Measurements from ENCODE around the gene MAP1B.

GRCh38 chr5:72084876-72085275 is 22.4 kb upstream of the MAP1B start:
- TF ChIP-seq CTCF (conservative IDR thresholded peaks at IDR 0.05; ENCODE audit: low read depth, low read length) (no peak), MAZ (IDR thresholded peaks at IDR 0.05; ENCODE audit: borderline replicate concordance, low read depth, low read length) (no peak), POLR2A (IDR thresholded peaks at IDR 0.05; ENCODE audit: low read depth, low read length) (no peak), MXI1 (IDR thresholded peaks at IDR 0.05; ENCODE audit: borderline replicate concordance, low read depth, low read length) (no peak), RAD21 (IDR thresholded peaks at IDR 0.05; ENCODE audit: low read length) (no peak), SMC3 (IDR thresholded peaks at IDR 0.05; ENCODE audit: low read depth, low read length) (no peak), CEBPB (IDR thresholded peaks at IDR 0.05; ENCODE audit: low read depth, low read length) (no peak), RFX5 (IDR thresholded peaks at IDR 0.05; ENCODE audit: low read depth, low read length) (no peak), BHLHE40 (IDR thresholded peaks at IDR 0.05; ENCODE audit: low read depth, low read length) (no peak)
- TF ChIP-seq, protein P1, sequence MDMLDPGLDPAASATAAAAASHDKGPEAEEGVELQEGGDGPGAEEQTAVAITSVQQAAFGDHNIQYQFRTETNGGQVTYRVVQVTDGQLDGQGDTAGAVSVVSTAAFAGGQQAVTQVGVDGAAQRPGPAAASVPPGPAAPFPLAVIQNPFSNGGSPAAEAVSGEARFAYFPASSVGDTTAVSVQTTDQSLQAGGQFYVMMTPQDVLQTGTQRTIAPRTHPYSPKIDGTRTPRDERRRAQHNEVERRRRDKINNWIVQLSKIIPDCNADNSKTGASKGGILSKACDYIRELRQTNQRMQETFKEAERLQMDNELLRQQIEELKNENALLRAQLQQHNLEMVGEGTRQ (IDR thresholded peaks at IDR 0.05; ENCODE audit: low read depth, low read length), result no peak
